RKO (cell line): ENCODE results near the gene TP53I3.
"Not testable (repeated sequence)": the region's sequence is repeated elsewhere in the genome, so short reads cannot be mapped to it uniquely, and the experiment has no call there.

Experiments used
- DNase-seq: peaks from one replicate; pipeline ENCODE4 v3.0.0-alpha.2; 2016; ENCODE audit warnings: low spot score

Gene TP53I3

GRCh38 chr2:24054366-24055010, 30.1 kb downstream of the TP53I3 start:
- no peak for DNase-seq

GRCh38 chr2:24052951-24053350, 31.7 kb downstream of the TP53I3 start:
- no peak for DNase-seq

- DNase-seq: no peak
Observed at GRCh38 chr2:24051833-24052232, 32.8 kb downstream of the TP53I3 start.

GRCh38 chr2:24050041-24050979, 34.3 kb downstream of the TP53I3 start:
- DNase-seq: no peak

- no peak for DNase-seq
Observed at GRCh38 chr2:24049485-24050021, 35.1 kb downstream of the TP53I3 start, which contains the start of gene FKBP1B. FKBP1B (plus strand) TSS chr2:24049741; CDS start chr2:24049850, 109 bp downstream.

GRCh38 chr2:24048769-24049484, 35.7 kb downstream of the TP53I3 start:
- no peak for DNase-seq

- no peak for DNase-seq
Observed at GRCh38 chr2:24047703-24048033, 37.0 kb downstream of the TP53I3 start.

- DNase-seq: peak; percentile 100
Observed at GRCh38 chr2:24046930-24047702, 37.5 kb downstream of the TP53I3 start, which contains the start of gene WDCP. WDCP (minus strand) TSS chr2:24047391; CDS start chr2:24039494, 7,897 bp downstream.

GRCh38 chr2:24046599-24046929, 38.1 kb downstream of the TP53I3 start:
- DNase-seq: no peak

- no peak for DNase-seq
Observed at GRCh38 chr2:24045511-24046508, 38.8 kb downstream of the TP53I3 start.

GRCh38 chr2:24043133-24043532, 41.5 kb downstream of the TP53I3 start:
- DNase-seq: not testable (repeated sequence)

GRCh38 chr2:24040511-24040910, 44.1 kb downstream of the TP53I3 start:
- DNase-seq: no peak

- no peak for DNase-seq
Observed at GRCh38 chr2:24038786-24039499, 45.7 kb downstream of the TP53I3 start.
